ENCODE data around the gene DIAPH2. TPM values are rescaled to one million over a fixed set of nuclear protein-coding genes. Genes with fewer than 3 reads are reported as not detected.
"Not testable (repeated sequence)": the region's sequence is repeated elsewhere in the genome, so short reads cannot be mapped to it uniquely, and the experiment has no call there.

The DIAPH2 gene
- total RNA-seq, 1 donor from 2014 or later: 11.0 TPM

DNA sequence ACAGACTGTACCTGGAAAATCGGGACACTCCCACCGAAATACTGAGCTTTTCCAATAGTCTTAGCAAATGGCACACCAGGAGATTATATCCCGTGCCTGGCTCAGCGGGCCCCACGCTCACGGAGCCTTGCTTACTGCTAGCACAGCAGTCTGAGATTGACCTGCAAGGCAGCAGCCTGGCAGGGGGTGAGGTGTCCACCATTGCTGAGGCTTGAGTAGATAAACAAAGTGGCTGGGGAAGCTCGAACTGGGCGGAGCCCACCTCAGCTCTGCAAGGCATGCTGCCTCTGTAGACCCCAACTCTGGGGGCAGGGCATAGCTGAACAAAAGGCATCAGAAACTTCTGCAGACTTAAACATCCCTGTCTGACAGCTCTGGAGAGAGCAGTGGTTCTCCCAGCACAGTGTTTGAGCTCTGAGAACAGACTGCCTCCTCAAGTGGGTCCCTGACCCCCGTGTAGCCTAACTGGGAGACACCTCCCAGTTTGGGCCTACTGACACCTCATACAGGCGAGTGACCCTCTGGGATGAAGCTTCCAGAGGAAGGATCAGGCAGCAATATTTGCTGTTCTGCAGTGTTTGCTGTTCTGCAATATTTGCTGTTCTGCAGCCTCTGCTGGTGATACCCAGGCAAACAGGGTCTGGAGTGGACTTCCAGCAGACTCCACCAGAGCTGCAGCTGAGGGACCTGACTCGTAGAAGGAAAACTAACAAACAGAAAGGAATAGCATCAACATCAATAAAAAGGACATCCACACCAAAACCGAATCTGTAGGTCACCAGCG, 725.2 kb downstream of the DIAPH2 start:
- FAIRE-seq; DNase-seq (ENCODE audit: low spot score in 2 of 2): not testable (repeated sequence)

DNA sequence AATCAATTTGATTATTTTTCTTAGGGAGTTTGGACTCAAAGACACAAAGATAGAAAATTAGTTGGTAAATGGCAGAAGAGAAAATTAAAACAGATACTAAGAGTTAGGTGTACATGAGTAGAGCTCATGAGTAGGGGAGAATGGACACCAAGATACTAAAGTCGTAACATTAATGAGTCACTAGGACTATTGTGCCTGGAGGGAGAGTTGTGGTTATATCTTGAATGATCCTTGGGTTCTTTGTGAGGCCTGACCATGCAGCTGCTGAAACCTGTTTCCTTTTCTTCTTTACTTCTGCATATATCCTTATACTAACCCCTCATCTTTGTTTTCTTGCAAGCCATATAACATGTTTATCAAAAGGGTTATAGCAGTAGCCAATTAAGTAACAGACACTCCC, 731.8 kb downstream of the DIAPH2 start:
- FAIRE-seq: no peak
- no peak for DNase-seq (ENCODE audit: low spot score in 2 of 2)

- FAIRE-seq: no peak
- DNase-seq (ENCODE audit: low spot score in 2 of 2): no peak
Observed at GRCh38 chrX:97429101-97429500, 744.5 kb downstream of the DIAPH2 start.

GRCh38 chrX:97431281-97431680, 746.6 kb downstream of the DIAPH2 start:
- FAIRE-seq (no peak), DNase-seq (ENCODE audit: low spot score in 2 of 2) (no peak)

GRCh38 chrX:97446298-97446882, 761.7 kb downstream of the DIAPH2 start:
- no peak for DNase-seq (ENCODE audit: low spot score in 2 of 2)
- peak; percentile 86 for FAIRE-seq

DNA sequence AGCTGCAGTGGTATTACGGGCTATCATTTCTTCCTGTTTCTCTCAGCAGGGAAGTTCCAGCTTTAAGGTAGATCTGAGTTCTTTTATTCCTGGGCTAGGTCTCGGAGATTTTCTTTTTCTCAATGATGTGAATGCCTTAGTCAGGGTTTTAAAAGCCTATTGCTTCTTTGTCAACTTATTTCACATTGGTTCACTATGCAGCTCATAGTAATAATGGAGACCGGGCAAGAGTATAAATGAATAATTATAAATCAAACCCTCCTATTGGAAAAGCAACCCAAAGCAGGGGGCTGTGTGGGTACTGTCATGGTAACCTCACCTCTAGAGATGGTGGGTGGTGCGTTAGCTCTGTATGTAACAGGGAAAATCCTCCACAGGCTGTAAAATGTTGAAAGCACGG, 762.7 kb downstream of the DIAPH2 start:
- no peak for FAIRE-seq
- DNase-seq (ENCODE audit: low spot score in 2 of 2): no peak

- FAIRE-seq: no peak
- DNase-seq (ENCODE audit: low spot score in 2 of 2): no peak
Observed at GRCh38 chrX:97452283-97452682, 767.6 kb downstream of the DIAPH2 start.

- DNase-seq (ENCODE audit: low spot score in 2 of 2) (no peak), FAIRE-seq (no peak)
Observed at GRCh38 chrX:97461763-97462162, 777.1 kb downstream of the DIAPH2 start.

- FAIRE-seq (no peak), DNase-seq (ENCODE audit: low spot score in 2 of 2) (no peak)
Observed at GRCh38 chrX:97471071-97471470, 786.4 kb downstream of the DIAPH2 start.

- DNase-seq (ENCODE audit: low spot score in 2 of 2) (no peak), FAIRE-seq (no peak)
Observed at GRCh38 chrX:97474933-97475332, 790.3 kb downstream of the DIAPH2 start.

DNA sequence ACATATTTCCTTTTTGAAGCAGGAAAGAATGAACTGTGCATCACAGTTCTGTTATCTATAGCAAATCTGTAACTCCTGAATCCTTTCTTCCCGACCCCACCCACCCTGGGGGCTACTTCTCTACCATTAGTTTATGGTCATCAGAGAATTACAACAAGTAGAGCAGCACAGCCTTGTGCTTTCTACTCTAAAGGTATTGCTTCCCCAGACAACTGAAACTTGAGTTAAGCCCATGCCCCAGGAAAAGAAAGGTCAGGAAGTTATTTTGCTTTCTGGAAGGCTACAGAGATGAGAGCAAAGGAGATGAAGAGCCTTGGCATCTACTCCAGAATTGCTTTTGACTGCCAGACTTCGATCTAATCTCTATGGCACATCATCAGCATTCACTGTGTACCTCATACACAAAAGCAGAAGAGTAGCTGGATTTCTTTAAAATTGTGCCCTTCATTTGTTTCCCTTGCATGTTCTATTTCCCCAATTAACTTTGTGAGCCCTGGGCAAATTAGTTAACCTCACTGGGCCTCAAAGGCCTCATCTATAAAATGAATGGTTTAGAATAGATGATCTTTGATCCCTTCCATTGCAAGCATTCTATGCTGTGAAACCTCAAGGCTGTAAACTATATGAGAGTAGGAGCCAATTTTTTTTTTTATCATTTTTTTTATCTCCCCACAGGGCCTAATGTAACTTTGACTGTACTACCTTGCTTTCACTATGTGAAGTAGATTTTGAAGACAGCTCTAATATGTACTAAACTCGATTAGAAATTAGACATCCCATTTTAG, 794.7 kb downstream of the DIAPH2 start:
- FAIRE-seq (no peak), DNase-seq (ENCODE audit: low spot score in 2 of 2) (no peak)

DNA sequence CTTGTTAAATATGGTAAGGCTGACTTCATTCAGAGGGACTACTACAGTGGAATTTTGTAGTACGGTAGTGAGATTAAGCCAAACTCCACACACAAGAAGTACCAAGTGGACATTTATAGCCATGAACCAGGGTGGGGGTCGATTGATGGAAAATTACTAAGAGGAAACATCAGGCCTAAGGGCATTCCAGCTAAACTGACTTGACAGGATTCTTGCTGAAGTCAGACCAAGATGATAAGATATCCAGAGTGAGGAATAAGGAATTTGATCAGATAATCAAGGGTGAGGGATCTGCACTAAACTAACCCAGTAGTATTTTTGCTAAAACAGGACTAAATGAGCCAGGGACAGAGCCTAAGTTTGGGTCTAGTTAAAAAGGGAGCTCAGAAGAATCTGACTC, 796.6 kb downstream of the DIAPH2 start:
- DNase-seq (ENCODE audit: low spot score in 2 of 2) (no peak), FAIRE-seq (no peak)

- no peak for DNase-seq (ENCODE audit: low spot score in 2 of 2)
- FAIRE-seq: no peak
Observed at GRCh38 chrX:97482666-97483300, 798.1 kb downstream of the DIAPH2 start.

DNA sequence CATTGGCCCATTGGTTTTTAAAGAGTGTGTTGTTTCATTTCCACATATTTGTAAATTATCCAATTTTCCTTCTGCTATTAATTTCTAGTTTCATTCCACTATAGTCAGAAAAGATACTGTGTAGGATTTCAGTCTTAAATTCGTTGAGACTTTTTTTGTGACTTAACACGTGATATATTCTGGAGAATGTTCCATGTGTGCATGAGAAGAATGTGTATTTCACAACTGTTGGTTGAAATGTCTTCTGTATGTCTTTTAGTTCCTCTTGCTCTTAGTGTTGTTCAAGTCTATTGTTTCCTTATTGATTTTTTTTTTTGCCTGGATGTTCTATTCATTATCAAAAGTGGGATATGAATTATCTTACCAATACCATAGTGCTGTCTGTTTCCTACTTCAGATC, 806.0 kb downstream of the DIAPH2 start:
- DNase-seq (ENCODE audit: low spot score in 2 of 2) (no peak), FAIRE-seq (no peak)

DNA sequence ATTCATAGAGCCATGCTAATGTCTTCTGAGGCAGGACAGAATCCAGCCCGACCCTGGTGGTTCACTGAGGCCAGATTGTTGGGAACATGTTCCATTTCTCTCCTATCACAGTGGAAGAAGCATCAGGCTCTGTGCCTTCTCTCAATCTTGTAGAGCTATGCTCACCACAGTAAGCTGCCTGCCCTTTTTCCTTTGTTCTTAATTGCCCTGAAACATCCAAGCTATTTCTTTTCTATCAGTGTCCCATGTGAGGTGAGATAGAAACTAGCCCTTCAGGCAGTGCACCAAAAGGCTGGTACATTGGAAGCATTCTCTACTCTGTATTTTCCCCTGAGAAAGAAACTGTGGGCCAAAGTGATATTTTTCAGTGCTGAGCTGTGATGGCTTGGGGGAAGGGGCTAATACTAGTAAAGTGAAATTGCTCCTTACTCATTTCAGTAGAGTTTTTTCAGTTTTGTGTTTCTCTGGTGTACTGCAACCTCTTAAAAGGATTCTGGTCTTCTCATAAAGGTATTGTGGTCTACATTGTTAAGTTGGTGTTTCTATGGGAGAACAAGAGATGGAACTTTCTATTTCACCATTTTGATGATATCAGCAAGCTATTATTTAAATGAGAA, 810.2 kb downstream of the DIAPH2 start:
- FAIRE-seq (no peak), DNase-seq (ENCODE audit: low spot score in 2 of 2) (no peak)

GRCh38 chrX:97498093-97498492, 813.5 kb downstream of the DIAPH2 start:
- DNase-seq (ENCODE audit: low spot score in 2 of 2): no peak
- FAIRE-seq: no peak

- FAIRE-seq (no peak), DNase-seq (ENCODE audit: low spot score in 2 of 2) (no peak)
Observed at GRCh38 chrX:97504431-97504830, 819.8 kb downstream of the DIAPH2 start.

- no peak for FAIRE-seq
- DNase-seq (ENCODE audit: low spot score in 2 of 2): no peak
Observed at GRCh38 chrX:97517763-97518162, 833.1 kb downstream of the DIAPH2 start.

DNA sequence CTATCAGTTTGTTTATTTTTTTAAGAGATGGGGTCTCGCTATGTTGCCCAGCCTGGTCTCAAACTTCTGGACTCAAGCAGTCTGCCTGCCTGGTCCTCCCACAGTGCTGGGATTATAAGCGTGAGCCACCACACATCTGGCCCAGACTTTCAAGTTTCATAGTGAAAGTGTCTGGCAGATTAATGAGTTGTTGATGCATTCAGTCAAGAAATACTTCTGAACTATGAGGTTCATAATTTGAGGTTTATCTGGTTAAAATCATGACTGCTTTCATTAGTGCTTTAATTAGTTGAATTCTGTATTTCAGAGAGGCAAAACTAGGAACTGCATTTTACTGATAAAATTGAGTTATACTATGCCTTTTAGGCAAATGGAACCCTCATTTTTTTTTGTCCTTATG, 837.7 kb downstream of the DIAPH2 start:
- DNase-seq (ENCODE audit: low spot score in 2 of 2) (no peak), FAIRE-seq (no peak)

DNA sequence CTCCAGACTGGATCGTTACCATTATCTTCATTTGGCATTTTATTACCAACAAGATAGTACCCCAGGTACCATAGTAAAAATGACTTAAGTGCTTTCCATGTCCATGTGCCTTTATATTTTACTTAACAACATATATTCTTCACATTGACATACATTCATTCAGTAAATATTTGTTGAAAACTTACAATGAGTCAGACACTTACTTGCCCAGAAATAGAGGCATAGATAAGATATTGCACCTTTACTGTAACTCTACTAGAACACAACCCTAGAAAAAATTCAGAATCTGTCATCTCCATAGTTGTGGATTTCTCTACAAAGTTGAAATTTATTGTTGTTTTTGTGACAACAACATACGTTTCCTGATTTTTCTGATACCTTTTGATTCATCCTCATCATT, 839.7 kb downstream of the DIAPH2 start:
- DNase-seq (ENCODE audit: low spot score in 2 of 2): no peak
- FAIRE-seq: no peak

- no peak for FAIRE-seq
- DNase-seq (ENCODE audit: low spot score in 2 of 2): no peak
Observed at GRCh38 chrX:97524997-97525396, 840.4 kb downstream of the DIAPH2 start.

Measured in frontal cortex (tissue), 4 donors.